Ishikawa (cell line): ENCODE measurements around the gene NONO.

ENCODE experiments used
- CEBPB ChIP-seq: IDR thresholded peaks from 2 replicates; pipeline ENCODE4 v1.6.1; 2012
- CREB1 ChIP-seq: IDR thresholded peaks from 2 replicates; pipeline ENCODE4 v1.6.1; 2012; ENCODE audit warnings: low read depth
- EP300 ChIP-seq: IDR thresholded peaks from 2 replicates; pipeline ENCODE4 v1.6.1; 2012; ENCODE audit warnings: borderline replicate concordance
- FOXM1 ChIP-seq: IDR thresholded peaks from 2 replicates; pipeline ENCODE4 v1.6.1; 2012; ENCODE audit warnings: low read depth, borderline replicate concordance
- MAX ChIP-seq: IDR thresholded peaks from 2 replicates; pipeline ENCODE4 v1.6.1; 2012
- NFIC ChIP-seq: IDR thresholded peaks from 2 replicates; pipeline ENCODE4 v1.6.1; 2012
- RAD21 ChIP-seq: IDR thresholded peaks from 2 replicates; pipeline ENCODE4 v1.6.1; 2012; ENCODE audit warnings: low read depth
- REST ChIP-seq: IDR thresholded peaks from 2 replicates; pipeline ENCODE4 v1.6.1; 2012; ENCODE audit warnings: low read depth, mild to moderate bottlenecking
- TAF1 ChIP-seq: IDR thresholded peaks from 2 replicates; pipeline ENCODE4 v1.6.1; 2012; ENCODE audit warnings: low read depth, mild to moderate bottlenecking
- TCF12 ChIP-seq: IDR thresholded peaks from 2 replicates; pipeline ENCODE4 v1.6.1; 2012; ENCODE audit warnings: low read depth
- TEAD4 ChIP-seq: IDR thresholded peaks from 2 replicates; pipeline ENCODE4 v1.6.1; 2012
- USF1 ChIP-seq: IDR thresholded peaks from 2 replicates; pipeline ENCODE4 v1.6.1; 2012
- YY1 ChIP-seq: IDR thresholded peaks from 2 replicates; pipeline ENCODE4 v1.6.1; 2012; ENCODE audit warnings: low read depth

- TF ChIP-seq EP300 (no peak), YY1 (no peak), FOXM1 (no peak), RAD21 (no peak), TAF1 (no peak), TEAD4 (no peak), CEBPB (no peak), USF1 (no peak), REST (no peak), CREB1 (no peak), MAX (no peak), TCF12 (no peak), NFIC (no peak)
Observed at GRCh38 chrX:71244359-71245128, 38.9 kb upstream of the NONO start.
